Measurements from ENCODE around the gene CST7.
A peak's percentile ranks its signal among the peaks of the same experiment; 100 is the strongest.
"Not testable (repeated sequence)": the region's sequence is repeated elsewhere in the genome, so short reads cannot be mapped to it uniquely, and the experiment has no call there.

CST7 gene

DNA sequence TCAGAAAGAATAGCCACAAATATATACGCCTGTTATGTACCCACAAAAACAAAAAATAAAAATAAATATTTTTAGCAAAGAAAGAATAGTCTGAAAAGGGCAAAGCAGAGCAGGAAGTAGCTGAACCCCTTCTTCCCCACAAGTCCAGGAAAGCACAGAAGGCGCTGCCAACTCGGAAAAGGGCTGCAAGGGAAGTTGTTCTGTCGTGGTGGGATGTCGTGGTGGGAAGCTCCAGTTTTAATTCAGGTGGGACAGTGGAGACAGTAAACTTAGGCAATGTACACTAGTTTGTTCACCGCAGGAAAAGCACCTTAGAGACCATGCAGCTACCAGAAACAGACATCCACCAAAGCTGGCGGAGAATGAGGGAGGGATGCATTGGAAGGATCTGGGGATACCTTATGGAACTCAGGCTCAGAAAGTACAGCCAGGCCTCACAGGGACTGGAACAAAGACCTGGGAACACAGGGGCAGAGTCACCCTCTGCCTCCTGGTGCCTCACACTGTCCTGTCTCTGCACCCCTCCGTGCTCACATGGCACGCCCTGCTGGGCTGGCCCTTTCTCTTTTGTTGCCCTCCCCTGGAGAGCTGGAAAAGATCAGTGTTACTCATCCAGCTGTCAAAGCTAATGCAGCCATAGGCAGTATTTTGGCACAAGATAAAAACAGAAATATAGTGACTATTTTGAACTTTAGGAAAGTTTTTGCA is 46.8 kb downstream of the CST7 start:
- no peak overlapping the region for H3K4me3 ChIP-seq (ENCODE audit: low read depth, low read length)
- no peak for DNase-seq (ENCODE audit: low read depth)

GRCh38 chr20:24996449-24997377 is 47.6 kb downstream of the CST7 start:
- DNase-seq (ENCODE audit: low read depth): no peak
- no peak overlapping the region for H3K4me3 ChIP-seq (ENCODE audit: low read depth, low read length)

DNA sequence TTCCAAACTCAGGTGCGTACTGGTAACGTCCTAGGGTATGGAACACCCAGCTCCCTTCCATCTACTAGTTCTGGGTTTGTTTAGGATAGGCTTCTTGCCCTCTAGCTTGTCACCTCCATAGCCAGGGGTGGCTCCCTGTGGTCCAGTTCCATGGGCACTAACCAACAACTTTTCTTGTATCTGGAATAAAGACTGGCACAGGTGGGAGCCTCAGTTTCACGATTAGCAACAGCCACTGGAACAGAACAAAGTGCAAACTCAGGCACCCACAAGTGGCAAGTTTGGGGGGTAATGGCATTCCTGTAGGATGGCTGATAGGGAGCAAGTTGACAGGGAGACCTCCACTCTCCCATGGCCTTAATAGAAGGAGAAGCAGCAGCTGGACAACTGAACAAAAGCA is 49.1 kb downstream of the CST7 start:
- H3K4me3 ChIP-seq (ENCODE audit: low read depth, low read length): no peak overlapping the region
- no peak for DNase-seq (ENCODE audit: low read depth)

- no peak for DNase-seq (ENCODE audit: low read depth)
- H3K4me3 ChIP-seq (ENCODE audit: low read depth, low read length): no peak overlapping the region
Measured at GRCh38 chr20:24998631-24999445, 49.8 kb downstream of the CST7 start.

DNA sequence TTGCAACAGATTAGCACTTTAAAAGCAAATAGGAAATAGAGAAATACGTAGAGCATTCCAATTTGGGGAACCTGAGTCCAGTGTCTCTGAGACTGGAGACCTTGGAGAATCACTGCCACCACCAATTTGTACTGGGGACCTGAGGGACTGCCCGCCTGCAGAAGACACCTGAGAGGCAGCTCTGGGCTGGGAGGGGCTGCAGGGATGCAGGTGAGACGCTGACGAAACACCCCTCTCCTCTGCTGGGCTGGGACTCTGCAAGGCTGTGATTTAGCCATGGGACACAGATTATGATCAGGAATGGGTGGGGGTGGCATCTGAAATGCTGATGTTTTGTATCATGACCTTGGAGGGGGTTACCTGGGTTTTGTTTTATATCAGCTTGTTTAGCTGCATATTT is 50.5 kb downstream of the CST7 start:
- no peak for DNase-seq (ENCODE audit: low read depth)
- H3K4me3 ChIP-seq (ENCODE audit: low read depth, low read length): no peak overlapping the region

DNA sequence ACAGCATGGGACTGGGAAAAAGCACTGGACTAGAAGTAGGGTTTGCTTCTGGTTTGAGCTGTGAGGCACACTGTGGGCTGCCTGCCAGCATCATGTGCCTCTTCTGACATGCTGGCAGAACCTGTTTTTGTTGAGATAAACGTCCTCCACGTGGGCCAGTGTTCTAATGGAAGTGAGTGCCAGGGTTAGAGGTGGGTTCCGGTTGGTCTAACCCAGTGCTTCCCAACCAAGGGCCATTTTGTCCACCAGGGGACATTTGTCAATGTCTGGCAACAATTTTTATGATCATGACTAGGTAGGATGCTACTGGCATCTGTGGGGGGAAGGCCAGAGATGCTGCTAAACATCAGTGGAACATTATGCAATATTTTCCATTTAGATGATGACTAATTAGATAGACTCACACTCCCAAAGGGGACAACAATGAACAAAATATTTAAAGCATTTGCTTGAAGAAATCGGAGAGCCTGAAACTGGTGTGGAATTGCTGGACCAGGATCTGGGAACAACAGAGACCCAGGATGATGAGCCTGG is 51.3 kb downstream of the CST7 start:
- H3K4me3 ChIP-seq (ENCODE audit: low read depth, low read length): no peak overlapping the region
- peak; percentile 74 for DNase-seq (ENCODE audit: low read depth)

DNA sequence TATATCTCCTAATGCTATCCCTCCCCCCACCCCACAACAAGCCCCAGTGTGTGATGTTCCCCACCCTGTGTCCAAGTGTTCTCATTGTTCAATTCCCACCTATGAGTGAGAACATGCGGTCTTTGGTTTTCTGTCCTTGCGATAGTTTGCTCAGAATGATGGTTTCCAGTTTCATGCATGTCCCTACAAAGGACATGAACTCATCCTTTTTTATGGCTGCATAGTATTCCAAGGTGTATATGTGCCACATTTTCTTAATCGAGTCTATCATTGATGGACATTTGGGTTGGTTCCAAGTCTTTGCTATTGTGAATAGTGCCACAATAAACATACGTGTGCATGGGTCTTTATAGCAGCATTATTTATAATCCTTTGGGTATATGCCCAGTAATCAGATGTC is 52.3 kb downstream of the CST7 start:
- DNase-seq (ENCODE audit: low read depth); H3K4me3 ChIP-seq (ENCODE audit: low read depth, low read length): not testable (repeated sequence)

DNA sequence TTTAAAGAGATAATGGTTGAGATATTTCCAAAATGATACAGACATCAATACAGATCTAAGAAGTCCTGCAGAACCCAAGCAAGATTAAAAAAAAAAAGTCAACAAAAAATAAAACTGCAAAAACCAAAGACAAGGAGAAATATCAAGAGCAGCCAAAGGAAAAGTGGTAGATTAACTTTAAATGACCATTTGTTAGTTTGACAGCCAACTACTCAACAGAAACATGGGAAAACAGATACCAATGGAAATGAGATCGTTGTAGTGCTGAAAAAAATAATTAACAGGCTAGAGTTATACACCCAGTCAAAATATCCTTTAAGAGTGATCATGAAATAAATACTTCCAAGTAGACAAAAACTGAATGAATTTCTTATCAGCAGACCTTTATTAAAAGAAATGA is 53.9 kb downstream of the CST7 start:
- no peak overlapping the region for H3K4me3 ChIP-seq (ENCODE audit: low read depth, low read length)
- no peak for DNase-seq (ENCODE audit: low read depth)

- no peak overlapping the region for H3K4me3 ChIP-seq (ENCODE audit: low read depth, low read length)
- no peak for DNase-seq (ENCODE audit: low read depth)
Measured at GRCh38 chr20:25005220-25005619, 56.2 kb downstream of the CST7 start.

- DNase-seq (ENCODE audit: low read depth): no peak
- no peak overlapping the region for H3K4me3 ChIP-seq (ENCODE audit: low read depth, low read length)
Measured at GRCh38 chr20:25005661-25006060, 56.6 kb downstream of the CST7 start.

DNA sequence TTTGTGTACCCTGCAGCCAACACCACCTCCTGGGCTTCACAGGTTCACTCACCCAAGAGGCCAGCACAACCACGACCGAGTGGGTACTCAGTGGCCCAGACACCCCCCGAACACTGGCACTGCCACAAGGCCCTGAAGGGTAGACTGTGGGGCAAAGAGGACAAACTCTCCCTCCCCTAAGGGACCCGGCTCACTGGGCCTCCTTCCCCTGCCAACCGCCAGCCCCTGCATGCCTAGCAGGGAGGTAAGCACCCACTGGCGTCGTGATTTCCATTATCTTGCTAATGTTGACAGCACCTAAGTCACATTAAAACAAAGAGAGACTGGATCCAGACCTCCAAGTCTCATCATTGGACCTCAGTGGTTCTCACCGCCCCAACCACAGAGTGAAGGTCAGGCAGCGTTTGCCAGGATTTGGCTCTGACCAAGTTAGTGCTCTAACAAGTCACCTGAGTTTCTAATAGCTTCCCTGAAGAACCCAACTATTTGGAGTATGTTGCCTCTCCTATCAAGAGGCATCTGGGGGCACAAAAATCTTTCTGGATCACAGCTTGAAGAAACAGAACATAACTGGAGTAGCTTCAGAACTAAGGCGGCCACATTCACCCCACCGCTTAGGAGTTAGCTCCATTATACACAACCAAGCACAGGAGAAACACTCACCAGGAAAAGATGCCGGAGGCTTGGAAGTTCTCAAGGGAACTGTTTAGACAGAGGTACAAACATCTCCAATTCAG is 57.5 kb downstream of the CST7 start:
- DNase-seq (ENCODE audit: low read depth): no peak
- no peak overlapping the region for H3K4me3 ChIP-seq (ENCODE audit: low read depth, low read length)

- DNase-seq (ENCODE audit: low read depth): no peak
Measured at GRCh38 chr20:25007491-25008305, 58.6 kb downstream of the CST7 start.

GRCh38 chr20:25008388-25009217 is 59.5 kb downstream of the CST7 start:
- H3K4me3 ChIP-seq (ENCODE audit: low read depth, low read length): no peak overlapping the region
- no peak for DNase-seq (ENCODE audit: low read depth)

More at GRCh38 chr20:25007491-25008305, 58.6 kb downstream of the CST7 start:
- no peak overlapping the region for H3K4me3 ChIP-seq (ENCODE audit: low read depth, low read length)

All from skeletal muscle cell (primary cell).